HUDEP-2 (cell line): ENCODE results near the gene TMEM108.

Experiments used
- DNase-seq, 76 experiments: peaks; one replicate each; lab custom pipeline; 2025; ENCODE audit not compliant: unreplicated experiment in 76 of 76; lab: John Stamatoyannopoulos, UW

Gene TMEM108

GRCh38 chr3:133301731-133302130 lies 263.5 kb downstream of the TMEM108 start:
- DNase-seq = no peak

GRCh38 chr3:133303430-133303829 lies 265.2 kb downstream of the TMEM108 start:
- DNase-seq = no peak

- DNase-seq = no peak
Measured at GRCh38 chr3:133317866-133318265, 279.7 kb downstream of the TMEM108 start.

- peak in 1 of 76 experiments; percentile 0 for DNase-seq
Measured at GRCh38 chr3:133328373-133328772, 290.2 kb downstream of the TMEM108 start.

- DNase-seq = no peak
Measured at GRCh38 chr3:133329626-133330025, 291.4 kb downstream of the TMEM108 start.

GRCh38 chr3:133330065-133330464 lies 291.9 kb downstream of the TMEM108 start:
- no peak for DNase-seq

- DNase-seq = no peak
Measured at GRCh38 chr3:133330522-133330921, 292.3 kb downstream of the TMEM108 start.

GRCh38 chr3:133354721-133355120 lies 316.5 kb downstream of the TMEM108 start:
- DNase-seq = no peak

- no peak for DNase-seq
Measured at GRCh38 chr3:133360476-133360875, 322.3 kb downstream of the TMEM108 start.

GRCh38 chr3:133361011-133361410 lies 322.8 kb downstream of the TMEM108 start:
- no peak for DNase-seq

- no peak for DNase-seq
Measured at GRCh38 chr3:133361435-133361834, 323.2 kb downstream of the TMEM108 start.

- no peak for DNase-seq
Measured at GRCh38 chr3:133362539-133362938, 324.3 kb downstream of the TMEM108 start.

GRCh38 chr3:133364704-133365103 lies 326.5 kb downstream of the TMEM108 start:
- DNase-seq = no peak

- no peak for DNase-seq
Measured at GRCh38 chr3:133366921-133367320, 328.7 kb downstream of the TMEM108 start.

- no peak for DNase-seq
Measured at GRCh38 chr3:133367403-133367802, 329.2 kb downstream of the TMEM108 start.

- no peak for DNase-seq
Measured at GRCh38 chr3:133367956-133368355, 329.8 kb downstream of the TMEM108 start.

GRCh38 chr3:133368371-133369067 lies 330.3 kb downstream of the TMEM108 start:
- no peak for DNase-seq

- no peak for DNase-seq
Measured at GRCh38 chr3:133369068-133369440, 330.9 kb downstream of the TMEM108 start.

- DNase-seq = no peak
Measured at GRCh38 chr3:133371181-133371580, 333.0 kb downstream of the TMEM108 start.

- DNase-seq = no peak
Measured at GRCh38 chr3:133371676-133372075, 333.5 kb downstream of the TMEM108 start.

- DNase-seq = no peak
Measured at GRCh38 chr3:133374708-133375402, 336.7 kb downstream of the TMEM108 start.

GRCh38 chr3:133375403-133375745 lies 337.2 kb downstream of the TMEM108 start:
- no peak for DNase-seq
